K562 (cell line): ENCODE results near the gene C1orf21.

Source experiments
- BDP1 ChIP-seq: IDR thresholded peaks from 3 replicates; pipeline ENCODE4 v1.6.1; 2011; ENCODE audit not compliant: insufficient read length, insufficient read depth
- CHD2 ChIP-seq: IDR thresholded peaks from 2 replicates; pipeline ENCODE4 v1.6.1; 2011; ENCODE audit warnings: low read depth, low read length
- CREB1 ChIP-seq, 2 experiments: sonication (generic) in 1 of 2; formaldehyde crosslinking in 1 of 2; IDR thresholded peaks; 2 replicates each; pipeline versions ENCODE4 v1.6.1 to v1.8.0; 2012 to 2022; ENCODE audit warnings: inconsistent platforms in 1 of 2, mild to moderate bottlenecking in 1 of 2, missing genetic modification reagents in 1 of 2, moderate library complexity in 1 of 2
- GABPA ChIP-seq: fragments of 200-800 bp; sonication (Bioruptor generic); conservative IDR thresholded peaks from 2 replicates; pipeline ENCODE4 v1.6.1; 2016; ENCODE audit warnings: low read depth, missing genetic modification characterization, missing compliant biosample characterization
- MTF1 ChIP-seq: fragments of 250-450 bp; sonication (Bioruptor Pico); IDR thresholded peaks from 2 replicates; pipeline ENCODE4 v1.9.0; 2021; ENCODE audit warnings: moderate library complexity, mild to moderate bottlenecking, inconsistent platforms, borderline replicate concordance
- MYBL2 ChIP-seq, 2 experiments: fragments of 450-650 bp in 1 of 2; sonication (generic) in 1 of 2; formaldehyde crosslinking in 1 of 2; IDR thresholded peaks; 2 replicates each; pipeline versions ENCODE4 v1.6.1 to v1.8.1; 2017 to 2022; ENCODE audit warnings: borderline replicate concordance in 1 of 2, inconsistent platforms in 1 of 2, low read depth in 1 of 2, mild to moderate bottlenecking in 1 of 2, missing genetic modification reagents in 1 of 2, moderate library complexity in 1 of 2
- NELFE ChIP-seq: IDR thresholded peaks from 2 replicates; pipeline ENCODE4 v1.6.1; 2011; ENCODE audit warnings: mild to moderate bottlenecking; ENCODE audit not compliant: insufficient read depth, insufficient read length
- RAD21 ChIP-seq, 2 experiments: fragments of 250-450 bp in 1 of 2; fragments of 450-650 bp in 1 of 2; sonication (Bioruptor Pico) in 1 of 2; formaldehyde crosslinking in 1 of 2; IDR thresholded peaks in 1 of 2; conservative IDR thresholded peaks in 1 of 2; 2 replicates each; pipeline versions ENCODE4 v1.4.0 to v1.8.0; 2020 to 2022; ENCODE audit warnings: mild to moderate bottlenecking in 2 of 2, moderate library complexity in 1 of 2
- RBM39 ChIP-seq: fragments of 200-400 bp; formaldehyde crosslinking; optimal IDR thresholded peaks from 2 replicates; pipeline ENCODE3; 2018; ENCODE audit warnings: low read depth, low read length
- RNF2 ChIP-seq: sonication (generic); IDR thresholded peaks from 2 replicates; pipeline ENCODE4 v1.6.1; 2016
- SRF ChIP-seq, 2 experiments: fragments of 250-450, 450-650 bp in 1 of 2; sonication (Bioruptor Pico) in 1 of 2; sonication (generic) in 1 of 2; formaldehyde crosslinking; IDR thresholded peaks; 2 replicates each; pipeline versions ENCODE4 v1.5.0 to v1.5.1; 2020 to 2022; ENCODE audit warnings: mild to moderate bottlenecking in 1 of 2, missing genetic modification reagents in 1 of 2
- ZKSCAN8 ChIP-seq: fragments of 200-800 bp; sonication (Bioruptor generic); IDR thresholded peaks from 2 replicates; pipeline ENCODE4 v1.6.1; 2016; ENCODE audit warnings: missing genetic modification characterization, missing compliant biosample characterization
- ZNF583 ChIP-seq: fragments of 250-450 bp; sonication (Bioruptor Pico); IDR thresholded peaks from 2 replicates; pipeline ENCODE4 v1.4.0; 2020
- TF ChIP-seq, protein P1 (sequence below): sonication (generic); formaldehyde crosslinking; IDR thresholded peaks from 2 replicates; pipeline ENCODE4 v1.8.0; 2022; ENCODE audit warnings: missing genetic modification reagents, mild to moderate bottlenecking, borderline replicate concordance

DNA sequence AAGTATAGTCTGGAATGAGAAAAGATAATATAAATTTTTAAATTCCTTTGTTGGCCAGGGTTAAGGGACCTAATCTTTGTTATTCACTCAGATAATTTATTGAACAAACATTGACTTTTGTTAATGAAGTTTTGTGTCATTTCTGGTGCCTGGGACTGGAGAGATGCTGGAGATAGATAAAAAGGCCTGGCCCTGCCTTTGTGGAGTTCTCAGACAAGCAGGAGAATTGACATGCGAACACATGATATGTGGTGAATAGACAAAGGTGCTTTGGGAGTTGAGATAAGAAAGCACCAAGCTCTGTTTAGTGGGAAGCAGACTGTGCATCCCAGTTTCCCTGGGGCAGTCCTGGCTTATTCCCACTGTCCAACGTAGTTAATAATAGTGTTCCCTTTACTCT lies 8.5 kb downstream of the C1orf21 start:
- TF ChIP-seq CREB1 (IDR thresholded peaks at IDR 0.05) (no peak), CREB1 (CRISPR knock-in tag; IDR thresholded peaks at IDR 0.05) (no peak), GABPA (tag) (no peak), ZNF583 (no peak), BDP1 (no peak), RAD21 (CRISPR knock-in tag; conservative IDR thresholded peaks at IDR 0.05 in 1 of 2, IDR thresholded peaks at IDR 0.05 in 1 of 2) (no peak), RNF2 (no peak), MYBL2 (IDR thresholded peaks at IDR 0.05; ENCODE audit: low read depth) (no peak), MYBL2 (CRISPR knock-in tag; IDR thresholded peaks at IDR 0.05; ENCODE audit: borderline replicate concordance) (no peak), RBM39 (no peak), MTF1 (no peak), SRF (CRISPR knock-in tag; IDR thresholded peaks at IDR 0.05) (no peak), NELFE (no peak), CHD2 (no peak), ZKSCAN8 (CRISPR knock-in tag) (no peak)
- TF ChIP-seq, protein P1, sequence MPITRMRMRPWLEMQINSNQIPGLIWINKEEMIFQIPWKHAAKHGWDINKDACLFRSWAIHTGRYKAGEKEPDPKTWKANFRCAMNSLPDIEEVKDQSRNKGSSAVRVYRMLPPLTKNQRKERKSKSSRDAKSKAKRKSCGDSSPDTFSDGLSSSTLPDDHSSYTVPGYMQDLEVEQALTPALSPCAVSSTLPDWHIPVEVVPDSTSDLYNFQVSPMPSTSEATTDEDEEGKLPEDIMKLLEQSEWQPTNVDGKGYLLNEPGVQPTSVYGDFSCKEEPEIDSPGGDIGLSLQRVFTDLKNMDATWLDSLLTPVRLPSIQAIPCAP (CRISPR knock-in tag), result no peak
